Vagina (tissue), 2 donors: Measurements from ENCODE around the gene ZYG11A.

ENCODE experiments used
- POLR2A ChIP-seq, 2 donors: fragments of 450-650 bp; IDR thresholded peaks; one replicate each; pipeline ENCODE4 v1.6.1; 2017; ENCODE audit warnings: antibody characterized with exemption in 2 of 2, mild to moderate bottlenecking in 2 of 2, moderate library complexity in 2 of 2
- POLR2AphosphoS5 ChIP-seq, 2 donors: sonication (generic); formaldehyde crosslinking; IDR thresholded peaks; one replicate each; pipeline ENCODE4 v1.9.0; 2017; ENCODE audit warnings: antibody characterized with exemption in 2 of 2, mild to moderate bottlenecking in 2 of 2, low read depth in 1 of 2; ENCODE audit not compliant: insufficient read depth in 1 of 2
- TF ChIP-seq, protein P1 (sequence below), 3 experiments: fragments of 450-650 bp in 2 of 3; fragments of 200-600 bp in 1 of 3; sonication (generic) in 1 of 3; IDR thresholded peaks; one replicate each; pipeline ENCODE4 v1.5.1; 2017 to 2019; ENCODE audit warnings: antibody characterized with exemption in 3 of 3, mild to moderate bottlenecking in 2 of 3, moderate library complexity in 2 of 3

- TF ChIP-seq, protein P1, sequence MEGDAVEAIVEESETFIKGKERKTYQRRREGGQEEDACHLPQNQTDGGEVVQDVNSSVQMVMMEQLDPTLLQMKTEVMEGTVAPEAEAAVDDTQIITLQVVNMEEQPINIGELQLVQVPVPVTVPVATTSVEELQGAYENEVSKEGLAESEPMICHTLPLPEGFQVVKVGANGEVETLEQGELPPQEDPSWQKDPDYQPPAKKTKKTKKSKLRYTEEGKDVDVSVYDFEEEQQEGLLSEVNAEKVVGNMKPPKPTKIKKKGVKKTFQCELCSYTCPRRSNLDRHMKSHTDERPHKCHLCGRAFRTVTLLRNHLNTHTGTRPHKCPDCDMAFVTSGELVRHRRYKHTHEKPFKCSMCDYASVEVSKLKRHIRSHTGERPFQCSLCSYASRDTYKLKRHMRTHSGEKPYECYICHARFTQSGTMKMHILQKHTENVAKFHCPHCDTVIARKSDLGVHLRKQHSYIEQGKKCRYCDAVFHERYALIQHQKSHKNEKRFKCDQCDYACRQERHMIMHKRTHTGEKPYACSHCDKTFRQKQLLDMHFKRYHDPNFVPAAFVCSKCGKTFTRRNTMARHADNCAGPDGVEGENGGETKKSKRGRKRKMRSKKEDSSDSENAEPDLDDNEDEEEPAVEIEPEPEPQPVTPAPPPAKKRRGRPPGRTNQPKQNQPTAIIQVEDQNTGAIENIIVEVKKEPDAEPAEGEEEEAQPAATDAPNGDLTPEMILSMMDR (IDR thresholded peaks at IDR 0.05), result no peak
- no peak for TF ChIP-seq POLR2A (IDR thresholded peaks at IDR 0.05)
- no peak for TF ChIP-seq POLR2AphosphoS5 (IDR thresholded peaks at IDR 0.05; ENCODE audit: insufficient read depth in 1 of 2, low read depth in 1 of 2)
These were observed 102.0 kb downstream of the ZYG11A start for GRCh38 chr1:52944566-52944965.
